Right renal pelvis (tissue), 4 donors: ENCODE results near the gene EDN3. TPM values are rescaled to one million over a fixed set of nuclear protein-coding genes. Genes with fewer than 3 reads are reported as not detected.

Source experiments
- DNase-seq, 4 donors: peaks; one replicate each; pipeline ENCODE4 v3.0.0-alpha.2; 2013; ENCODE audit warnings: low read depth in 4 of 4, low spot score in 3 of 4, missing footprints in 1 of 4
- polyA plus RNA-seq, 4 donors: library from polyadenylated mRNA; unstranded; fragments of 120-200 nt; gene quantifications; one replicate each; pipeline ENCODE4 v1.2.1, GENCODE V29; 2013; ENCODE audit not compliant: insufficient read length in 4 of 4

Gene EDN3
- polyA plus RNA-seq, 4 donors = 6.0 to 7.1 (median 6.5) TPM

GRCh38 chr20:59307270-59307669 is 6.9 kb downstream of the EDN3 start:
- DNase-seq = no peak

GRCh38 chr20:59308493-59309201 is 8.2 kb downstream of the EDN3 start:
- DNase-seq = no peak

GRCh38 chr20:59309218-59309617 is 8.8 kb downstream of the EDN3 start:
- DNase-seq = no peak

- DNase-seq = no peak
Observed at GRCh38 chr20:59314997-59315396, 14.6 kb downstream of the EDN3 start.

GRCh38 chr20:59316911-59317731 is 16.7 kb downstream of the EDN3 start:
- DNase-seq = no peak

- DNase-seq = no peak
Observed at GRCh38 chr20:59318201-59318790, 17.9 kb downstream of the EDN3 start.

GRCh38 chr20:59318803-59319202 is 18.4 kb downstream of the EDN3 start:
- DNase-seq = no peak

- DNase-seq = no peak
Observed at GRCh38 chr20:59320426-59320825, 20.0 kb downstream of the EDN3 start.

- DNase-seq = no peak
Observed at GRCh38 chr20:59320854-59321647, 20.6 kb downstream of the EDN3 start.

GRCh38 chr20:59322081-59322480 is 21.7 kb downstream of the EDN3 start:
- DNase-seq = no peak

- no peak for DNase-seq
Observed at GRCh38 chr20:59322585-59323454, 22.4 kb downstream of the EDN3 start.

- DNase-seq = no peak
Observed at GRCh38 chr20:59323731-59324130, 23.3 kb downstream of the EDN3 start.

- DNase-seq = no peak
Observed at GRCh38 chr20:59324521-59325141, 24.2 kb downstream of the EDN3 start.

- no peak for DNase-seq
Observed at GRCh38 chr20:59325142-59325523, 24.7 kb downstream of the EDN3 start.

- no peak for DNase-seq
Observed at GRCh38 chr20:59326188-59326587, 25.8 kb downstream of the EDN3 start.

GRCh38 chr20:59328071-59328470 is 27.7 kb downstream of the EDN3 start:
- DNase-seq = no peak

- DNase-seq = no peak
Observed at GRCh38 chr20:59331721-59332329, 31.4 kb downstream of the EDN3 start.

- DNase-seq = no peak
Observed at GRCh38 chr20:59333260-59333845, 32.9 kb downstream of the EDN3 start.

GRCh38 chr20:59333951-59334350 is 33.5 kb downstream of the EDN3 start:
- DNase-seq = no peak
